CD4-positive, alpha-beta T cell (primary cell): ENCODE results near the gene RAB28. TPM values are rescaled to one million over a fixed set of nuclear protein-coding genes. Genes with fewer than 3 reads are reported as not detected.
"Not testable (repeated sequence)": the region's sequence is repeated elsewhere in the genome, so short reads cannot be mapped to it uniquely, and the experiment has no call there.

Experiments used
- ATAC-seq: fragments of 200-7000 bp; cut with Tn5 transposase; one replicate; pipeline ENCODE4 v1.10.0; 2022; ENCODE audit warnings: mild to moderate bottlenecking; ENCODE audit not compliant: poor library complexity
- CTCF ChIA-PET: fragments of 350-600 bp; sonication (Branson Sonifier 250); formaldehyde crosslinking; loops from one replicate; lab custom pipeline; 2021; ENCODE audit warnings: antibody characterized with exemption, inconsistent platforms; lab: Charles Lee
- POLR2A ChIA-PET: fragments of 350-600 bp; sonication (Branson Sonifier 250); formaldehyde crosslinking; loops from one replicate; lab custom pipeline; 2021; ENCODE audit warnings: antibody characterized with exemption, inconsistent platforms; lab: Charles Lee
- DNase-seq, 14 experiments: peaks; one replicate each; pipeline ENCODE4 v3.0.0-alpha.2; 2013 to 2020; ENCODE audit warnings: mixed read lengths in 2 of 14
- H3K27ac ChIP-seq, 2 donors: one replicate each; pipeline versions ENCODE4 v1.5.1 to v1.7.0; 2013; ENCODE audit warnings: low read length in 2 of 2, low read depth in 1 of 2, mild to moderate bottlenecking in 1 of 2
- H3K27me3 ChIP-seq, 2 experiments: 1 replicate in 1 of 2; 2 replicates in 1 of 2; pipeline versions ENCODE4 v1.6.1 to v1.7.0; 2013; ENCODE audit warnings: low read length in 2 of 2, control low read depth in 1 of 2, mild to moderate bottlenecking in 1 of 2, moderate library complexity in 1 of 2; ENCODE audit not compliant: insufficient read depth in 2 of 2, control insufficient read depth in 1 of 2
- H3K36me3 ChIP-seq: one replicate; pipeline ENCODE4 v1.6.1; 2013; ENCODE audit warnings: low read length, control low read depth; ENCODE audit not compliant: insufficient read depth
- H3K4me1 ChIP-seq: one replicate; pipeline ENCODE4 v1.6.1; 2013; ENCODE audit warnings: low read length, control low read depth; ENCODE audit not compliant: insufficient read depth
- H3K4me3 ChIP-seq: one replicate; pipeline ENCODE4 v1.5.1; 2013; ENCODE audit warnings: mild to moderate bottlenecking, low read length, moderate library complexity
- H3K9me3 ChIP-seq, 2 experiments: 1 replicate in 1 of 2; 2 replicates in 1 of 2; pipeline versions ENCODE4 v1.6.1 to v1.7.0; 2013; ENCODE audit warnings: low read length in 2 of 2, mild to moderate bottlenecking in 2 of 2, control low read depth in 1 of 2, moderate library complexity in 1 of 2; ENCODE audit not compliant: control insufficient read depth in 1 of 2, insufficient read depth in 1 of 2
- H3K27ac Mint-ChIP-seq: one replicate; pipeline ENCODE4 v1.8.0; 2020; ENCODE audit warnings: mixed read lengths
- H3K27me3 Mint-ChIP-seq: one replicate; pipeline ENCODE4 v1.8.0; 2021; ENCODE audit warnings: mixed read lengths
- H3K36me3 Mint-ChIP-seq: one replicate; pipeline ENCODE4 v1.8.0; 2021; ENCODE audit warnings: low read depth, mixed read lengths
- H3K4me1 Mint-ChIP-seq: one replicate; pipeline ENCODE4 v1.8.0; 2021; ENCODE audit warnings: low read depth, mixed read lengths
- H3K4me3 Mint-ChIP-seq: one replicate; pipeline ENCODE4 v1.8.0; 2020; ENCODE audit warnings: mild to moderate bottlenecking, mixed read lengths
- H3K9me3 Mint-ChIP-seq: one replicate; pipeline ENCODE4 v1.8.0; 2020; ENCODE audit warnings: mixed read lengths
- CTCF ChIP-seq: fragments of 200-600 bp; IDR thresholded peaks from one replicate; pipeline ENCODE4 v1.8.0; 2022; ENCODE audit warnings: antibody characterized with exemption, mild to moderate bottlenecking
- intact Hi-C, 2 experiments: fragments of 100-400 bp; cut with DNase I in 1 of 2; cut with micrococcal nuclease in 1 of 2; formaldehyde crosslinking; loops; one replicate each; pipeline versions ENCODE4 v1.15.1 to v1.9.0; 2023 to 2025; cut with DNase I, micrococcal nuclease
- total RNA-seq, 174 experiments: library from RNA in 2 of 174; stranded (reverse) in 2 of 174; gene quantifications; one replicate each; pipeline ENCODE4 v1.2.3 and lab custom pipeline; 2021 to 2026

Gene RAB28
- total RNA-seq, 2 experiments from 2014 or later: 3.9 to 4.2 TPM

GRCh38 chr4:13399257-13399656 is 84.9 kb downstream of the RAB28 start:
- H3K4me3 Mint-ChIP-seq: no peak overlapping the region
- DNase-seq (no peak), ATAC-seq (no peak)
- no peaks in the 10 kb centered on the region for H3K27me3 Mint-ChIP-seq
- H3K4me1 ChIP-seq: no peaks in the 10 kb centered on the region
- TF ChIP-seq CTCF: no peak
- ChIA-PET CTCF (no interaction called here), POLR2A (no interaction called here)
- H3K9me3 Mint-ChIP-seq: no peaks in the 10 kb centered on the region
- H3K27me3 ChIP-seq: no peaks in the 10 kb centered on the region
- no peak overlapping the region for H3K4me3 ChIP-seq
- no peaks in the 10 kb centered on the region for H3K36me3 ChIP-seq
- peaks cover 4% of the 10 kb centered on the region for H3K4me1 Mint-ChIP-seq
- no peaks in the 10 kb centered on the region for H3K9me3 ChIP-seq
- peaks cover 17% of the 10 kb centered on the region for H3K36me3 Mint-ChIP-seq
- intact Hi-C loops: no loop called here
- no peak overlapping the region for H3K27ac ChIP-seq
- H3K27ac Mint-ChIP-seq: no peak overlapping the region

GRCh38 chr4:13396161-13396560 is 88.0 kb downstream of the RAB28 start:
- Histone ChIP-seq H3K4me1 (no peaks in the 10 kb centered on the region), H3K27ac (no peak overlapping the region), H3K4me3 (no peak overlapping the region), H3K27me3 (no peaks in the 10 kb centered on the region), H3K36me3 (no peaks in the 10 kb centered on the region), H3K9me3 (no peaks in the 10 kb centered on the region)
- DNase-seq: no peak
- CTCF ChIA-PET: no interaction called here
- Mint-ChIP-seq H3K9me3 (peaks cover under 1% of the 10 kb centered on the region), H3K27me3 (no peaks in the 10 kb centered on the region), H3K4me3 (no peak overlapping the region), H3K27ac (no peak overlapping the region), H3K36me3 (peaks cover 36% of the 10 kb centered on the region), H3K4me1 (peaks cover 4% of the 10 kb centered on the region)
- intact Hi-C loops: no loop called here
- POLR2A ChIA-PET: no interaction called here
- TF ChIP-seq CTCF: no peak
- no peak for ATAC-seq

GRCh38 chr4:13389901-13390300 is 94.2 kb downstream of the RAB28 start:
- H3K4me3 ChIP-seq, H3K4me3 Mint-ChIP-seq, H3K27me3 ChIP-seq, H3K9me3 ChIP-seq, H3K27ac ChIP-seq, H3K36me3 ChIP-seq, H3K4me1 ChIP-seq, H3K9me3 Mint-ChIP-seq, CTCF ChIA-PET, ATAC-seq, POLR2A ChIA-PET, intact Hi-C loops, DNase-seq, H3K27me3 Mint-ChIP-seq, H3K27ac Mint-ChIP-seq: not testable (repeated sequence)
- Mint-ChIP-seq H3K4me1 (peaks cover 21% of the 10 kb centered on the region), H3K36me3 (peaks cover 63% of the 10 kb centered on the region)

- ChIA-PET POLR2A (no interaction called here), CTCF (no interaction called here)
- DNase-seq: no peak
- Histone ChIP-seq H3K27me3 (no peaks in the 10 kb centered on the region), H3K4me1 (no peaks in the 10 kb centered on the region), H3K36me3 (no peaks in the 10 kb centered on the region), H3K27ac (no peak overlapping the region), H3K4me3 (no peak overlapping the region), H3K9me3 (peaks cover 0 to 8% of the 10 kb centered on the region in 2 experiments)
- H3K27ac Mint-ChIP-seq: no peak overlapping the region
- peaks cover 21% of the 10 kb centered on the region for H3K4me1 Mint-ChIP-seq
- H3K4me3 Mint-ChIP-seq: no peak overlapping the region
- TF ChIP-seq CTCF: no peak
- H3K27me3 Mint-ChIP-seq: no peaks in the 10 kb centered on the region
- ATAC-seq: no peak
- peaks cover 42% of the 10 kb centered on the region for H3K36me3 Mint-ChIP-seq
- peaks cover 8% of the 10 kb centered on the region for H3K9me3 Mint-ChIP-seq
- intact Hi-C loops: no loop called here
Measured at GRCh38 chr4:13386405-13387107, 97.6 kb downstream of the RAB28 start.
